ENCODE measurements around the gene RABGAP1L.
"Not testable (repeated sequence)": the region's sequence is repeated elsewhere in the genome, so short reads cannot be mapped to it uniquely, and the experiment has no call there.

The RABGAP1L gene

GRCh38 chr1:174702011-174702410, 542.7 kb downstream of the RABGAP1L start:
- DNase-seq (ENCODE audit: low read depth in 2 of 2), result no peak

GRCh38 chr1:174703309-174703708, 544.0 kb downstream of the RABGAP1L start:
- DNase-seq (ENCODE audit: low read depth in 2 of 2), result no peak

DNA sequence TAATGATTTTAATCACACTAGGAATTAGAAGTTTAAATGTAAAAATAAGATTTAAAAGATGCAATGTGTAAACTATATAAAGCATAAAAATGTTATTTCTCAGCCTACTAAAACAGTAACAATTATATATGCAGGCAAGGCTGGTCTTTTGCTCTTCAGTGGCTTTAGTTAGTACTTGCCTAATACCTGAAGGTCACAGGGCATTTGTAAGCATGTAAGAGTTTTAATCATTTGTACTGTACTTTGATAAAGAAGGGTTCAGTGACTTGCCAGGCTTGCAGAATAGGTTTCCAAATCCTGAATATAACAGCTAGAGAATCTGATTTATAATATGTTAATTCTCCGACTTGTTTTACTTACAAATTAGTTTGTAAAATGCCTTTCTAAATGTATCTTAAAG, 545.0 kb downstream of the RABGAP1L start:
- DNase-seq (ENCODE audit: low read depth in 2 of 2), result no peak

DNA sequence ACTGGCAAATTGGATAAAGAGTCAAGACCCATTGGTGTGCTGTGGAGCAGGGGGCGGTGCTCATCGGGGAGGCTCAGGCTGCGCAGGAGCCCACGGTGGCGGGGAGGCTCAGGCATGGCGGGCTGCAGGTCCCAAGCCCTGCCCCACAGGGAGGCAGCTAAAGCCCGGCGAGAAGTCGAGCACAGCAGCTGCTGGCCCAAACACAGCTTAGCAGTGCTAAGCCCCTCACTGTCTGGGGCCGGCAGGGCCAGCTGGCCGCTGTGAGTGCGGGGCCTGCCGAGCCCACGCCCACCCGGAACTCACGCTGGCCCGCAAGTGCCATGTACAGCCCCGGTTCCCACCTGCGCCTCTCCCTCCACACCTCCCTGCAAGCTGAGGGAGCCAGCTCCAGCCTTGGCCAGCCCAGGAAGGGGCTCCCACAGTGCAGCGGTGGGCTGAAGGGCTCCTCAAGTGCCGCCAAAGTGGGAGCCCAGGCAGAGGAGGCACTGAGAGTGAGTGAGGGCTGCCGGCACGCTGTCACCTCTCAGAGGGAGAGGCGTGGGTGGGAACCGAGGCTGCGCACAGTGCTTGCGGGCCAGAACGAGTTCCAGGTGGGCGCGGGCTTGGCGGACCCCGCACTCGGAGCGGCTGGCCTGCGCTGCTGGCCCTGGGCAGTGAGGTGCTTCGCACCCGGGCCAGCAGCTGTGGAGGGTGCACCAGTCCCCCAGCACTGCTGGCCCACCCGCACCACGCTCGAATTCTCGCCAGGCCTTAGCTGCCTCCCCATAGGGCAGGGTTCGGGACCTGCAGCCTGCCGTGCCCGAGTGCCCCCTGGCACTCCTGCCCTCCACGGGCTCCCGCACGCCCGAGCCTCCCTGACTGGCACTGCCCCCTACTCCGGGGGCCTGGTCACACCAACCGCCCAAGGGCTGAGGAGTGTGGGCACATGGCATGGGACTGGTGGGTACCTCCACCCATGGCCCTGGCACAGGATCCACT, 551.8 kb downstream of the RABGAP1L start:
- DNase-seq (ENCODE audit: low read depth in 2 of 2), result no peak

DNA sequence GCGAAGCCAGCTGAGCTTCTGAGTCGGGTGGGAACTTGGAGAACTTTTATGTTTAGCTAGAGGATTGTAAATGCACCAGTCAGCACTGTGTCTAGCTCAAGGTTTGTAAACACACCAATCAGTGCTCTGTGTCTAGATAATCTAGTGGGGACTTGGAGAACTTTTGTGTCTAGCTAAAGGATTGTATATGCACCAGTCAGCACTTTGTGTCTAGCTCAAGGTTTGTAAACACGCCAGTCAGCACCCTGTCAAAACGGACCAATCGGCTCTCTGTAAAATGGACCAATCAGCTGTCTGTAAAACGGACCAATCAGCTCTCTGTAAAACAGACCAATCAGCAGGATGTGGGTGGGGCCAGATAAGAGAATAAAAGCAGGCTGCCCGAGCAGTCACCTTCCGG, 552.5 kb downstream of the RABGAP1L start:
- not testable (repeated sequence) for DNase-seq (ENCODE audit: low read depth in 2 of 2)

DNA sequence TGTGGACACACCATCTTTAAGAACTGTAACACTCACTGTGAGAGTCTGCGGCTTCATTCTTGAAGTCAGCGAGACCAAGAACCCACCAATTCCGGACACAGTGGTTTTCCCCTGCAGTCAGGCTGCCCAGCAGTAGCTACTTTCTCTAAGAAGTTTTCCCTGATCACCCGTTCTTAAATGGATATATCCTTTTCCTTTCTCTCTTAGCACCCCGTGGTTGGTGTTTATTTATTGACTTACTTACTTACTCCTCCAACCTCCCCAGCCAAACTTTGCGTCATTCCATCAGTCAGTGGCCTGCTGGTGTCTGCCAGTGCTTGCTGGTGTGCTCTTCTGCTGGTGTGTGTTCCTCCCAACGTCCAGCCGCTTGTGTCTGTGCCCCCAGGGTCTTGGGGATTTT, 553.2 kb downstream of the RABGAP1L start:
- no peak for DNase-seq (ENCODE audit: low read depth in 2 of 2)

- DNase-seq (ENCODE audit: low read depth in 2 of 2), result no peak
These were observed 554.5 kb downstream of the RABGAP1L start for GRCh38 chr1:174713796-174714195.

- DNase-seq (ENCODE audit: low read depth in 2 of 2), result no peak
These were observed 559.9 kb downstream of the RABGAP1L start for GRCh38 chr1:174719194-174719593.

- DNase-seq (ENCODE audit: low read depth in 2 of 2), result no peak
These were observed 561.3 kb downstream of the RABGAP1L start for GRCh38 chr1:174720618-174721017.

DNA sequence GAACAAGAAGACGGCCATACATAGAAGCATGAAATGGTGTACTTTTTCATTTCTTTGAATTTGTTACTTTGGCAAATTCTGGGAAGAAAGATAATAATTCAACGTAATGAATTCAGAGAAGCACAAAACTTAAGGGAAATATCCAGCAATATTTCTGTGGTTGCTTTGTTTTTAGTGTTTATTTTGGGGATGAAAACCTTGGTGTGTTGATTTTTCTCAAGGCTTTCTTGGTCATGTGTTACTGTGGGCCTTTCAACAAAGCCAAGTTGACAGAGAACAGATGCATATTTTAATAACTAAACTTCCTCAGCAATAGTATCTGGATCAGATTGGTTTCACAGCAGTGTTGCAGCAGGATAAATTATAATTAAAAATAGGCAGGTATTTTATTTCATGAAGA, 561.9 kb downstream of the RABGAP1L start:
- DNase-seq (ENCODE audit: low read depth in 2 of 2), result no peak

- DNase-seq (ENCODE audit: low read depth in 2 of 2), result no peak
These were observed 564.5 kb downstream of the RABGAP1L start for GRCh38 chr1:174723816-174724215.

GRCh38 chr1:174724219-174724618, 564.9 kb downstream of the RABGAP1L start:
- no peak for DNase-seq (ENCODE audit: low read depth in 2 of 2)

DNA sequence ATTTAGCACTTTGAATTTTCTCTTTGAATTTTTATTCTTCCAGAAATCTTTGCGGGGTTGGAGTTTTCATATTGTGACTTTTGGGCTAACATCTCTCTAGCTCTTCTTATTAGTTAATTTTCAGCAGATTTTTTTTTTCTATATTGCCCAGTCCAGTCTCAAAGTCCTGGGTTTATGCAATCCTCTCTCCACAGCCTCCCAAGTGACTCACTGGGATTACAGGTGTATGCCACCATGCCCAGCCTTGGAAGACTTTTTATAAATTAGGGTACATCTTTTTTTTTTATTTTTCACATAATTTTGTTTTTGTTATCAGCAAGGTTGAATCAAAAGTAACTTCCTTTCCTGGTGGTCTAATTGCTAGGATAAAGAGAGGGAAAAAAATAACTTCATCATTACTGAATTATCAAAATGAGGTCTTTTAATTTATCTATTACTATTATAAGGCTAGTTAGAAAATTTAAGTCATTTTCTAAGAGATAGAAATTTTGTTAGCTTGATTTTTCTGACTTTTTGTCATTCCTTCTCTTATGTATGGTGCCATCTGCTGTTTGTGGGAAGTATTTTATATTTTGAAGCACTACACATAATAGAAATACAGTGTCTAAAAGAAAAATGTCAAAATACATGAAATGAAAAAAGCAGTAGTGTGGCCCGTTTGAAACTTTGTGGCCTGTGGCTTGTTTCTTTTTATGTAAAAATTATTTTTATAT, 567.0 kb downstream of the RABGAP1L start:
- DNase-seq (ENCODE audit: low read depth in 2 of 2), result no peak

- no peak for DNase-seq (ENCODE audit: low read depth in 2 of 2)
These were observed 567.7 kb downstream of the RABGAP1L start for GRCh38 chr1:174726880-174727585.

GRCh38 chr1:174734270-174734669, 575.0 kb downstream of the RABGAP1L start:
- no peak for DNase-seq (ENCODE audit: low read depth in 2 of 2)

- no peak for DNase-seq (ENCODE audit: low read depth in 2 of 2)
These were observed 577.5 kb downstream of the RABGAP1L start for GRCh38 chr1:174736831-174737230.

- DNase-seq (ENCODE audit: low read depth in 2 of 2), result no peak
These were observed 581.1 kb downstream of the RABGAP1L start for GRCh38 chr1:174740249-174740968.

DNA sequence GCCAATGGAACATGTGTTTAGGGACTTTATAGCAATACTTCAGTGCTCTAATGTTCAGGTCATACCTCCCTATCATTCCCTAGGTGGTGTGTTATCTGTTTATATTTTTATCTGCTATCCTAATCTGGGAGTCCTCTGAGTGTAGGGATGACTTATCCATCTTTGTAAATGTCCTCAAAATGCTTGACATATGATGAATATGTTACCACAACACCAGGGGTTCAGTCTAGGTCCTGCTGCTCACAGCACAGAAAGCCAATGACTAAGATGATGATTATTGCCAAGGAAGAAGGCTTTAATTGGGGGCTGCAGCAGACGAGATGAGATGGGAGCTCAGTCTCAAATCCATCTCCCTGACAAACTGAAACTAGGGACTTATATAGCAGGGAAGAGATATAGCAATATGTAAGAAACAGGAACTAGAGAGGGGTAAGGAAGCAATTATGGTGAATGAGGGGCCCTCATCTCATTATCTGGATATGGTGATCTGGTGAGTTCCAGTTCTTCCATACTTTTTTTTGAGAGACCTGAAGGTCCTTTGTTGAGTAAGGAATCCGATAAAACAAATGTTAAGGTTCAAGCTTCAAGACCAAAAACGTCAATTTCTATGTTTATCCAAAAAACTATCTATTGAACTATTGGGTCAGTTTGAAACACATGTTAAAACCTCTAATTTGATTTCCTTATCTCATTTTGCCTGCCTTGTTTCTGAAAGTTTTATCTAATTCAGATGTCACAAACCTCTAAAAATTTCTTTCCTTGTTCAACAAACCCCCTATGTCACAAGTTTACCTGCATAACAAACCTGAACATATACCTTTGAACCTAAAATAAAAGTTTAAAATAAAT, 583.7 kb downstream of the RABGAP1L start:
- DNase-seq (ENCODE audit: low read depth in 2 of 2), result no peak

DNA sequence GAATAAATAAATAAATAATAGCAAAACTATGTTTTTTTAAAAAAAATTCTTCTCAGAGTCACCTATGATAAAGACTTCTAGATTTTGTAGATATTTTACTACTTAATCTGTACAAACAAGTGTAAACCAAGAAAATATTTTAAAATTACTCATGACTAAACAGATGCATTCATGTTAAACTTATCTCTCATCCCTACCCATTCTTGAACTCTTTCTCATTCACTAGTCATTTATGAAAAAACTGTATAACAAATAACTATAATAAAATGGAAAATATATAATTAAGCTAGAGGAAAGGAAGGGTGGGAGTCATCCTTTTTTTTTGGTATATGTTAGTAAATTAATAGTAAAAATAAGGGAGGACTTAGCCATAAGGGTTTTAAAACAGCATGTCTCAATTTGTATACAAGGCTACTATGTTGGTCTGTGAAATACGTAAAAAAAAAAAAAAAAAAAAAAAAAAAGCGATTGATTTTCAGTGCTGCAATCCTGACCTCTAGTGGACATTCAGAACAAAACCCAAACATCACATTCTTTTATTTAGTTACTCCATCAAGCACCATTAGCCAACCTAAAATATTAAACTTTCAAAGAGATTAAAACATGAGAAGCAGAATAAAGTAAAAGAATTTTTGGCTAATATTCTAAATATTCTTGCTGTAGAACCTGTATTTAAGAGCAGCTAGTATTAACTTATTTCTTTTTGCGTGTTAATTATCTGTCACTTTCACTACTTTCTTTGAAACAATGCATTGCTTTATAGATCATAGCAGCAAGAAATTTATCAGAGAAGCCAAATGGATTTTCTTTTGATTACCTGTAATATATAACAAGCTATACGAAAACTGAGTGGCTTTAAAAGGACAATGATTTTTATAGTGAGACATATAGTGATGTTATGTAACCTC, 584.6 kb downstream of the RABGAP1L start:
- no peak for DNase-seq (ENCODE audit: low read depth in 2 of 2)

DNA sequence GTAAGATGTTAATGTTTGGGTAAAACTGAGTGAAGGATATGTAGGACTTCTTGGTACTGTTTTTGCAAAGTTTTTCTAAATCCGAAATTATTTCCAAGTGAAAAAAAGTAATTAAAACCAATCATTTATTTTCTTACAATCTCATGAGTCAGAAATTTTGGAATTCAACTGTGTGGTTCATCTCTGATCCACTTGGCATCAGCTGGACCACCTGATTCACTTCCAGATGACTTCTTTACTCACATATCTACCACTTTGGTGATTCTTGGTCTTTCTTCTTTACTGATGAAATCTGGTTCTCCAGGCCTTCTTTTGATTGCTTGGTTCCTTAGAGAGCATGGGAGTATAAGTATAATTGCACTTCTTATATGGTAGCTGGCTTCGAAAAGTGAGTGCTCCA, 585.6 kb downstream of the RABGAP1L start:
- no peak for DNase-seq (ENCODE audit: low read depth in 2 of 2)

Data from stimulated activated CD8-positive, alpha-beta memory T cell treated with anti-CD3 and anti-CD28 coated beads, Interleukin-7, amount 100 ng/mL, for 1 hour (primary cell).